Choroid plexus epithelial cell (primary cell): Measurements from ENCODE around the gene CYSRT1.

Experiments
- DNase-seq: peaks from one replicate; pipeline ENCODE4 v3.0.0-alpha.2; 2010; ENCODE audit warnings: low read depth
- H3K4me3 ChIP-seq: 2 replicates; pipeline ENCODE4 v1.5.1; 2011; ENCODE audit warnings: low read depth, mild to moderate bottlenecking, control low read depth, low read length, moderate library complexity
- CTCF ChIP-seq: conservative IDR thresholded peaks from 2 replicates; pipeline ENCODE4 v1.5.1; 2011; ENCODE audit warnings: low read depth, mild to moderate bottlenecking, control low read depth, inconsistent platforms, low read length, moderate library complexity

CYSRT1 gene

DNA sequence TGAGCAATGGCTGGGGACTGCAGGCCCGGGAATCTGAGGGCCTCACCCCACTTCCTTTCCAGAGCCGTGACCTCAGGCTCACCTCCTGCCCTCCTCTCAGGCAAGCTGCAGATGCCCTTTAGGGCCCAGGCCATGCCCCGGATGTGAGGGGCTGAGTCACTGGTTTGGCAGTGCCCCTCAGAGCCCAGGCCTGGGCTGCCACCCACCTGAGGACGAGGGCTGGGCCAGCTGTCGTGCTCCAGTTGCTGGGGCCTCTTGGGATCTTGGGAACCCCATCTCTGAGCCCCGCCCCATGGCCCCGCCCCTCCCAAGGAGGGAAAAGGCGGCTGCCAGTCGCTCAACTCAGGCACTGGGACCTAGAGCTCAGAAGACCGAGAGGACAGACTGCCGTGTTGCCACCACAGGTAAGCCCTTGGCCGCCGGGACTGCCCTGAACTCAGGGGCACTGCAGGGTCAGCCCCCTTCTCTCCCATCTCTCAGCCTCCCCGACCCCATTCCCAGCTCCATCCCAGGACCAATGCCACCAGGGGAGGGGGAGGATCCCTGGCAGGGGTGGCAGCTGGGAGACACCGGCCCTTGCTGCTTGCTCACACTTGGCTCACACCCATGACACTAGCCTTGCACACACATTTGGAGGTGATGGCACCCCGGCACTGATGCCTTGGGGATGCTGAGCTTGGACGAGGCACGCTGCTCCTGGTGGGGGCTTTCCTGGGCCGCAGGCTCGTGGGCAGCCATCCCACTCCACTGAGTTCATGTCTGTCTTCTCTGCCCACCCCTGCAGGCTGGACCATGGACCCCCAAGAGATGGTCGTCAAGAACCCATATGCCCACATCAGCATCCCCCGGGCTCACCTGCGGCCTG lies at the start of gene CYSRT1:
TSS of gene CYSRT1 (plus strand) at position 345 of the 865 bp plus-strand sequence. CDS start at position 793, 448 bp downstream.
- no peak for TF ChIP-seq CTCF
- no peak for DNase-seq
- peak within 1 kb of the TSS; percentile 93 for H3K4me3 ChIP-seq

GRCh38 chr9:137175345-137175961 lies 49.5 kb upstream of the CYSRT1 start:
- peak; percentile 39 for TF ChIP-seq CTCF
- no peak for DNase-seq
- H3K4me3 ChIP-seq = no peak overlapping the region

GRCh38 chr9:137176302-137177182 lies 48.4 kb upstream of the CYSRT1 start:
- peak; percentile 67 for DNase-seq
- H3K4me3 ChIP-seq = no peak overlapping the region
- TF ChIP-seq CTCF = peak; percentile 78

DNA sequence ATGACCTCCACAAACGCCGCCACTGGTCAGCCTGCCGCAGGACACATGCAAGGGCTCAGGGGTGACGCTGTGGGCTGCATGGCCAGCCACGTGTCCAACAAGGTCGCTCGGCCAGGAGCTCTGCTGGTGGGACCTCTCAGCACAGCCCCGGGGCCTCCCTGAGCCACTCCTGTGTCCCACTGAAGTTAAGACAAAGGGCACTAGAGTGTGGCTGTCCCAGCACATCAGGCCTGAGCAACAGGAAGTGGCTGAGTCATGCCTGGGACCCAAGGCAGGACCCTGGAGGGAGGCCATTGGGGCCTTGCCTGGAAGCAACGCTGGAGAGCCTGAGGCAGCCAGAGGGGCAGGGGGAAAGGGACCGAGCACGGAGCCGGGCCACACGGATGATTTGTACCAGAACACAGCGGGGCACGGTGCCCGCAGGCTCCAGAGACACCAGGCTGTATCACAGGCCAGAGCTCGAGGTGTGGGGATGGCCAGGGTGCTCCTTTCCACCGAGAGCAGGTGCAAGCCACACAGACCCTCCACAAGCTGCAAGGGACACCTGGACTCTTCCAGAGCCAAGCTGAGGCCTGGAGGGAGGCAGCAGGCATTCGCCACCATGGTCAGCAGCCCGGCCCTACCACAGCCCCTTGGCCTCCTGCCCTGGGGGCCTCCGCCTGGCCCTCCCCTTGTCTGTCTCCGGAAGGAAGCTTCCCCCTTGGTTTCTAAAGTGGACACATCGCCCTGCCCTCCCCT lies 46.6 kb upstream of the CYSRT1 start:
- H3K4me3 ChIP-seq = no peak overlapping the region
- TF ChIP-seq CTCF = no peak
- no peak for DNase-seq

DNA sequence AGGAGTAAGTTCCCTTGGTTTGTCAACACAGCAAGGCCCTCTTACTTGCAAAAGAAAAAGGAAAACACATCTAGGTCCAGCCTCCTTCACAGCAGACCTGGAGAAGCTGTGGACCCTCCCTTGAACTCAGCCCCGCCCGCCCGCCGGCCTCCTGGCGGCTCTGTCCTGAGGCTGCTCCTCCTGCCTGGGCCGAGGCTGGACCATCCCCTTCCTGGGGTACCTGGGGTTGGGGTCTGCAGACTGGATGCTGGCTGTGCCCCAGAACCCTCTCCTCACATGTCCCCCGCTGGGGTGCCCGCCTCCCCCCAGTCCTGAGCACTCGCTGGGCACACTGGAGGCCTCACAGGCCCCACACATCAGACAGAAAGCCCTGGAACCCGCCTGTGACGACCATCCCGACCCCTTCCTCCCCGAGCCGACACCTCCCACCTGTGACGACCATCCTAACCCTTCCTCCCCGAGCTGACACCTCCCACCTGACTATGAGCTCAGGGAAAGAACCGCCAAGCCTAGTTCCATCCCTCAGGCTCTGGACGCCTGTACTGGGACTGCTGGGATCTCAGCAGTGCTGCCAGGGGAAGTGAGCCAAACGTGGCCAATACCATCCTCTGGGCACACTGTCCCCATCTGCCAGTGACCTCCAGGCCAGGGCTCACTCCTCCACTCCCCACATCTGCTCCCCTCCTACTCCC lies 45.9 kb upstream of the CYSRT1 start:
- TF ChIP-seq CTCF = no peak
- H3K4me3 ChIP-seq = no peak overlapping the region
- DNase-seq = no peak

DNA sequence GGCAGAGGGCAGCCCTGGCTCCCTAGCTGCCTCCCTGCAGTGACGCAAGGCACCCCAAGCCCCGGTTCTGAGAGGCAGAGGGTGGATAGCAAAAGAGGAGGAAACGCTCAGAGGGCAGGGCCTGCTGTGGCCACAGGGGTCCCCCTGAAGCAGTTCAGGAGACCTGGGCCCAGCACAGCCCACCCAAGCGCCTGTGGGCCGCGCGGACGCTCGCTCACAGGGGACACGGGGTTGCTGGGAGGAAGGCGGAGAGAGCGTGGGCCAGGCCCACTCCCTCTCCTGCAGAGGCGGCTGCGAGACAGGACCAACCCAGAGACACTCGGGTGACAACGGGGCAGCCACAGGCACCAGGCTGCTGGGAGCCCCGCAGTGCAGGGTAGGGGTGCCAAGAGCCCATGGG lies 45.2 kb upstream of the CYSRT1 start:
- no peak for TF ChIP-seq CTCF
- no peak for DNase-seq
- H3K4me3 ChIP-seq = no peak overlapping the region
